Ovary (tissue), 3 donors: ENCODE data around the gene ABCC11.

Source experiments
- CTCF ChIP-seq, 3 donors: fragments of 450-650 bp in 2 of 3; fragments of 200-600 bp in 1 of 3; IDR thresholded peaks; one replicate each; pipeline versions ENCODE4 v1.5.1 to v1.8.0; 2016 to 2022; ENCODE audit warnings: antibody characterized with exemption in 3 of 3, mild to moderate bottlenecking in 1 of 3
- POLR2A ChIP-seq: fragments of 450-650 bp; IDR thresholded peaks from one replicate; pipeline ENCODE4 v1.6.1; 2017; ENCODE audit warnings: antibody characterized with exemption, mild to moderate bottlenecking, moderate library complexity
- donor health status: DM: no; HTN: no; CAD: no.

- no peak for TF ChIP-seq CTCF (IDR thresholded peaks at IDR 0.05)
- no peak for TF ChIP-seq POLR2A
Measured at GRCh38 chr16:48294724-48295123, 47.4 kb upstream of the ABCC11 start.
